Adrenal gland (tissue), 12 donors: ENCODE measurements around the gene CLDN16. TPM values are rescaled to one million over a fixed set of nuclear protein-coding genes. Genes with fewer than 3 reads are reported as not detected.

Experiments used
- DNase-seq, 7 donors: peaks; one replicate each; pipeline ENCODE4 v3.0.0-alpha.2; 2019 to 2020
- H3K27ac ChIP-seq, 5 donors: fragments of 200-600 bp; sonication (generic) in 4 of 5; 1 replicate in 3 of 5; 2 replicates in 2 of 5; pipeline versions ENCODE4 v1.5.1 to v1.8.0; 2016 to 2020; ENCODE audit warnings: mild to moderate bottlenecking in 1 of 5
- H3K27me3 ChIP-seq: fragments of 200-600 bp; 2 replicates; pipeline ENCODE4 v1.8.0; 2021
- H3K36me3 ChIP-seq, 2 donors: fragments of 200-600 bp; replicated peaks in 1 of 2; 1 replicate in 1 of 2; 2 replicates in 1 of 2; pipeline versions ENCODE4 v1.5.1 to v1.8.0; 2018 to 2022
- H3K4me1 ChIP-seq, 2 donors: fragments of 200-600 bp; replicated peaks in 1 of 2; 1 replicate in 1 of 2; 2 replicates in 1 of 2; pipeline versions ENCODE4 v1.5.1 to v1.8.0; 2018 to 2021
- H3K4me3 ChIP-seq, 4 donors: fragments of 200-600 bp; sonication (generic) in 3 of 4; one replicate each; pipeline ENCODE4 v1.5.1; 2016 to 2018
- H3K9me3 ChIP-seq, 3 donors: fragments of 200-600 bp; sonication (generic) in 1 of 3; replicated peaks in 1 of 3; 1 replicate in 2 of 3; 2 replicates in 1 of 3; pipeline versions ENCODE4 v1.5.1 to v1.8.0; 2016 to 2021
- POLR2A ChIP-seq, 2 donors: fragments of 450-650 bp; IDR thresholded peaks; one replicate each; pipeline ENCODE4 v1.6.1; 2017; ENCODE audit warnings: antibody characterized with exemption in 2 of 2, mild to moderate bottlenecking in 2 of 2, moderate library complexity in 1 of 2
- WGBS, 4 donors: extraction: QIAGEN DNeasy Blood & Tissue Kit in 2 of 4; methylation state at CpG; one replicate each; pipeline versions ENCODE4 v1.1.5 to v1.1.7; 2013 to 2017; 5-methylcytosine and 5-hydroxymethylcytosine counted together
- intact Hi-C, 2 donors: fragments of 100-400 bp; cut with DNase I; formaldehyde crosslinking; loops; one replicate each; pipeline versions ENCODE4 v1.14.1 to v1.15.0; 2022 to 2023
- polyA plus RNA-seq, 3 donors: library from polyadenylated mRNA; stranded (reverse); fragments of 200-250 nt in 2 of 3; fragments of 350-450 nt in 1 of 3; fragmentation: Illumina TruSeq in 1 of 3; extraction: RNeasy Lipid Tissue Mini Kit (QIAGEN cat#74804) in 1 of 3; gene quantifications; one replicate each; pipeline ENCODE4 v1.2.3, GENCODE V29; 2013 to 2014
- total RNA-seq, 9 donors: library from RNA; depleted of rRNA in 4 of 9; stranded (reverse); fragments of >200 nt in 4 of 9; fragments of 120-200 nt in 1 of 9; fragmentation: NEBNext Ultra II Directional in 1 of 9; extraction: Animal tissue kit (Norgen Biotek cat#: 25700) in 1 of 9; gene quantifications; one replicate each; pipeline versions ENCODE4 v1.1.0 to v1.2.4, GENCODE V29; 2013 to 2023
- TF ChIP-seq, protein P1 (sequence below), 6 experiments: fragments of 450-650 bp in 4 of 6; fragments of 200-600 bp in 2 of 6; sonication (generic) in 1 of 6; IDR thresholded peaks; 1 replicate in 5 of 6; 2 replicates in 1 of 6; pipeline versions ENCODE4 v1.5.1 to v1.8.0; 2016 to 2021; ENCODE audit warnings: antibody characterized with exemption in 6 of 6, mild to moderate bottlenecking in 2 of 6, moderate library complexity in 1 of 6
- donor health status: healthy with polysubstance abuse.
- donor health status: Bipolar disorder and iron deficiency.
- donor health status: DM: yes; HTN: yes; CAD: no.
- donor health status: DM: no; HTN: no; CAD: no.
- donor health status: DM: no; HTN: no; CAD: no.
- donor health status: DM: yes; HTN: yes; CAD: no.

The CLDN16 gene
- total and polyA plus RNA-seq, 12 donors, result 0.20 to 2.9 (median 0.71) TPM

DNA sequence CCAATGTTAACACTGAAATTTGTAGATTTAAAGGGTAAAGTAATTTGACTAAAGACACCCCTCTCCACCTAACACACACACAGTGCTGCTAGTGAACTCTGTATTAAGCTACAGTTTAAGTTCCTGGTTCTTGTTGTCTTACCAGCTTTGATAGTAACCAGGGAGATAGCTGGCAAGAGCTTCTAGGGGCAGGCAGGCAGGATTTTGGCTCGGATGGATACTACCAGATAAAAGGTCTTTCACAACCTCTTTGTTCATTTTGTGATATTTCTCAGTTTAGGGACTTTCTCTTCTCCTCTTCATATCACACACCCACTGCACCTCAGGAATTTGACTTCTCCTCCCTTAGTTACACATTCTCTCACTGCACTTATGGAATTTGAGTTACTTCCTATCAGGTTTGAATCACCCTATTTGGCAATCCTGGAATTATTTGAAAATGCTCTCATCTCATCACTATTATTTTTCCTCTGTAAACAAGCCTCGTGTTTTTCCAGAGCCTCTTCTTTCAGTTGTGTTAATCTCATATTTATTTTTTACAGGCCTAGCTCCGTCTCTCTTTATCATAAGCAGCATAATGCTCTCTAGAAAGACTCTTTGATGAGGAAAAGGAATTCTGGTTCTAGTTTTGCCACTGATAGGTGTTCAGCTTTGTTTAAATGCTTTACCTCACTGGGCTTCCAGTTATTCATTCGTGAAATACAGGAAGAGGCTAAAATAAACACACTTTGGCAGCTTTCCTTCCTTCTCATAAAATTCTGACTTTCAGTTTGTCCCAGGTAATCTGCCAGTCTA lies 42.7 kb upstream of the CLDN16 start:
- peak overlapping the region in 1 of 4 donors; percentile 4 for H3K4me3 ChIP-seq
- TF ChIP-seq, protein P1, sequence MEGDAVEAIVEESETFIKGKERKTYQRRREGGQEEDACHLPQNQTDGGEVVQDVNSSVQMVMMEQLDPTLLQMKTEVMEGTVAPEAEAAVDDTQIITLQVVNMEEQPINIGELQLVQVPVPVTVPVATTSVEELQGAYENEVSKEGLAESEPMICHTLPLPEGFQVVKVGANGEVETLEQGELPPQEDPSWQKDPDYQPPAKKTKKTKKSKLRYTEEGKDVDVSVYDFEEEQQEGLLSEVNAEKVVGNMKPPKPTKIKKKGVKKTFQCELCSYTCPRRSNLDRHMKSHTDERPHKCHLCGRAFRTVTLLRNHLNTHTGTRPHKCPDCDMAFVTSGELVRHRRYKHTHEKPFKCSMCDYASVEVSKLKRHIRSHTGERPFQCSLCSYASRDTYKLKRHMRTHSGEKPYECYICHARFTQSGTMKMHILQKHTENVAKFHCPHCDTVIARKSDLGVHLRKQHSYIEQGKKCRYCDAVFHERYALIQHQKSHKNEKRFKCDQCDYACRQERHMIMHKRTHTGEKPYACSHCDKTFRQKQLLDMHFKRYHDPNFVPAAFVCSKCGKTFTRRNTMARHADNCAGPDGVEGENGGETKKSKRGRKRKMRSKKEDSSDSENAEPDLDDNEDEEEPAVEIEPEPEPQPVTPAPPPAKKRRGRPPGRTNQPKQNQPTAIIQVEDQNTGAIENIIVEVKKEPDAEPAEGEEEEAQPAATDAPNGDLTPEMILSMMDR (IDR thresholded peaks at IDR 0.05), result no peak
- no peak for TF ChIP-seq POLR2A (IDR thresholded peaks at IDR 0.05)
- 16 to 33% (median 24%) methylated on average over 4 of the region's 4 CpGs for WGBS, 4 donors
- no peaks in the 10 kb centered on the region for H3K27me3 ChIP-seq
- DNase-seq, result peak in 5 of 7 donors; percentile 41 to 60 (median 56)
- peak overlapping the region; percentile 34 to 86 (median 68) for H3K27ac ChIP-seq
- no peaks in the 10 kb centered on the region for H3K9me3 ChIP-seq
- H3K4me1 ChIP-seq, result peaks cover 0 to 15% of the 10 kb centered on the region in 2 donors
- H3K36me3 ChIP-seq, result no peaks in the 10 kb centered on the region
- intact Hi-C loops, result no loop called here

DNA sequence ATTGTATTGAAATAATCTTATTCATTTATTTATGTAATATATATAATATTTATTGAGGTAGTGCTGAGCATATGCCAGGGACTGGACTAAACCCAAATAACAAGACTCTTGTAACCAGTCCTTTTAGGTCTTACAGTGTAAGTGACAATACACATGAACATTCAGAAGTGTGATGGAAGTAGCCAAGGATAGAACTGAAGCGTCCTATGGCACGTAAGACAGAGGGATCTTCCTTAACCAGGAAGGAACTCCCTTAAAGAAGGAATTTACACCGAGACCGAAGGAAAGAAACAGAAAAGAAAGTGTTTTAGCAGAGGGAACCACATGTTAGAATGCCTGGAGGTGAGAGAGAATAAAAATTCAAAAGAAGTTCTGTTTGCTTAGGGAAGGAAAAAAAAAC lies 42.1 kb upstream of the CLDN16 start:
- Histone ChIP-seq H3K4me1 (peaks cover 0 to 15% of the 10 kb centered on the region in 2 donors), H3K36me3 (no peaks in the 10 kb centered on the region), H3K4me3 (peak overlapping the region in 1 of 4 donors; percentile 4), H3K27me3 (no peaks in the 10 kb centered on the region), H3K9me3 (no peaks in the 10 kb centered on the region), H3K27ac (peak overlapping the region in 3 of 5 donors; percentile 34 to 86 (median 78))
- no peak for DNase-seq
- intact Hi-C loops, result no loop called here
- TF ChIP-seq POLR2A (IDR thresholded peaks at IDR 0.05), result no peak
- TF ChIP-seq, protein P1 (IDR thresholded peaks at IDR 0.05), result no peak
- 76 to 86% (median 82%) methylated on average over 4 of the region's 4 CpGs for WGBS, 4 donors

DNA sequence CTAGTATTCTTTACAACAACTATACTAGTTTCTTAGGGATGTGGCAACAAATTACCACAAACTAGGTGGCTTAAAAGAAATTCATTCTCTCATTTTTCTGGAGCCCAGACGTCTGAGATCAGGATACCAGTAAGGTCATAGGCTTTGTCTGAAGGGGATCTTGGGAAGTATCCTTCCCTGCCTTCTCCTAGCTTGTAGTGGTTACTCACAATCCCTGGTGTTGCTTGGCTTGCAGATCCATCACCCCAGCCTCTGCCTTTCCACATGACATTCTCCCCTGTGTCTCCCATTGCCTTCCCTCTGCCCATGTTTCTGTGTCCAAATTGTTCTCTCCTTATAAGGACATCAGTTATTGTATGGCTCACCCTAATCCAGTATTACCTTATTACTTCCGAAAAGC lies 41.4 kb upstream of the CLDN16 start:
- 87 to 94% (median 90%) methylated on average over 2 of the region's 2 CpGs for WGBS, 4 donors
- no peak for DNase-seq
- Histone ChIP-seq H3K27me3 (no peaks in the 10 kb centered on the region), H3K4me3 (no peak overlapping the region), H3K27ac (no peak overlapping the region), H3K36me3 (no peaks in the 10 kb centered on the region), H3K9me3 (no peaks in the 10 kb centered on the region), H3K4me1 (peaks cover 0 to 15% of the 10 kb centered on the region in 2 donors)
- intact Hi-C loops, result no loop called here
- TF ChIP-seq, protein P1 (IDR thresholded peaks at IDR 0.05), result no peak
- no peak for TF ChIP-seq POLR2A (IDR thresholded peaks at IDR 0.05)

DNA sequence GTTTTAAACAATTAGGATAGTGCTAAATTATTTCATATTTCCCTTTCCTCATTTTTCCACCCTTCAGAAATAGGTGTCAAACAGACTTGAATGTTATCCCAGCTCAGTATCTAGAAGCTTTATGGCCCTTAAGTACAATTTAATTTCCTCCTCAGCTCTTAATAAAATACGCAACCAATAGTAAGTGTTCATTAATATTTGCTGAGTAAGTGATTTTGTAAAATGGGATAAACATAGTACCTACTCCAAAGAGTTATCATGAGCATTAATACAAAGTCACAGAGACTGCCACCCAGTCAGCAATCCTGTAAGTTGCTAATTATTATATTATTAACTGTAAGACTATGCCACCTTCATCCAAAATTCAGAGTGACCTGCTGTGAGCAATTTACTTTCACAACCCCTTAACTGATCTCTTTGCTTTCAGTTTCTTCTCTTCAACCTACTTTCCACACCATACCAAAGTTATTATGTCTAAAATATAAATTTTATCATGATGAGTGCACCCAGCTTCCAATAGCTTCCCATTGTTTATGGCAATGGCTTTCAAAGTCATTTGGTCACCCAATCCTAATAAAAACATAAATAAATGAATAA lies 35.0 kb upstream of the CLDN16 start:
- TF ChIP-seq, protein P1 (IDR thresholded peaks at IDR 0.05), result no peak
- no peak for TF ChIP-seq POLR2A (IDR thresholded peaks at IDR 0.05)
- intact Hi-C loops, result no loop called here
- H3K4me1 ChIP-seq, result no peaks in the 10 kb centered on the region
- no peaks in the 10 kb centered on the region for H3K36me3 ChIP-seq
- H3K27me3 ChIP-seq, result no peaks in the 10 kb centered on the region
- no peaks in the 10 kb centered on the region for H3K9me3 ChIP-seq
- H3K4me3 ChIP-seq, result no peak overlapping the region
- 96 to 100% (median 99%) methylated on average over 1 of the region's 1 CpG for WGBS, 4 donors
- no peak overlapping the region for H3K27ac ChIP-seq
- DNase-seq, result no peak
